Left renal cortex interstitium (tissue), 4 donors: ENCODE data around the gene MRAS. TPM values are rescaled to one million over a fixed set of nuclear protein-coding genes. Genes with fewer than 3 reads are reported as not detected.
A peak's percentile ranks its signal among the peaks of the same experiment; 100 is the strongest.

Experiments
- DNase-seq, 4 donors: peaks; one replicate each; pipeline ENCODE4 v3.0.0-alpha.2; 2013; ENCODE audit warnings: low read depth in 4 of 4, low spot score in 2 of 4, missing footprints in 1 of 4
- polyA plus RNA-seq, 4 donors: library from polyadenylated mRNA; unstranded; fragments of 120-200 nt; gene quantifications; one replicate each; pipeline ENCODE4 v1.2.1, GENCODE V29; 2013; ENCODE audit not compliant: insufficient read length in 4 of 4

The MRAS gene
- polyA plus RNA-seq, 4 donors = 28.7 to 33.5 (median 31.0) TPM

DNA sequence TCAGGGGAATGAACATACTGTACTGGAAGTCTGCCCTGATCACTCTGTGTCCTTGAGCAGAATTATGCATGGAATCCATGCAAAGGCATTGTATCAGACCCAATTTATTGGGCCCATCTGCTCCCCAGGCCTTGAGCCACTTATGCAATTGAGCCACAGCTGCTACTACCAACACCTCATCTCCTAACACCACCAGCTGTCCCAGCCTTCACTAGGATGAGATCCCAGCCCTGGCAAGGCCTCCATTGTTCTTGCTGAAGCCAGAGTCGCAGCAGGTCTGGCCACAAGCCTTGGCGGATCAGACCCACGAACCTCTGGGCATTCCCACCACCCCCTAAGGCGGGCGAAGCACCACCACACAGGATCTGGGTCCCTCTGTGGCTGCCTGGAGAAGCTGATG is 9.6 kb upstream of the MRAS start:
- no peak for DNase-seq

DNA sequence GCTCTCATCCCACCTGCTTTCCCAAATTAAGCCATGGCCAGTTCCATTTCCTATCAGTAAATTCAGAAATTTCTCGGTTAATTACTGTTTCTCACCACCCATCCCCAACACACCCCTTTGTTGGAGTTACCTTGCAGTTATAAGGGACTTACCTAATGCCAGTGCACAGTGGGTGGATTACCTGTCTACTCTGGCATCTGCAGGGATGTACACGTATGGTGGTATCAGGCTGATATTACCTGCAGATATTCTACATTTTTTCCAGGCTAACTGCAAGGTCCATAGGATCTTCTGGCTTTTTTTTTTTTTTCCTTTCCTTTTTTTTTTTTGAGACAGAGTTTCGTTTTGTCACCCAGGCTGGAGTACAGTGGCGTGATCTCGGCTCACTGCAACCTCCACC is 7.9 kb upstream of the MRAS start:
- no peak for DNase-seq

DNA sequence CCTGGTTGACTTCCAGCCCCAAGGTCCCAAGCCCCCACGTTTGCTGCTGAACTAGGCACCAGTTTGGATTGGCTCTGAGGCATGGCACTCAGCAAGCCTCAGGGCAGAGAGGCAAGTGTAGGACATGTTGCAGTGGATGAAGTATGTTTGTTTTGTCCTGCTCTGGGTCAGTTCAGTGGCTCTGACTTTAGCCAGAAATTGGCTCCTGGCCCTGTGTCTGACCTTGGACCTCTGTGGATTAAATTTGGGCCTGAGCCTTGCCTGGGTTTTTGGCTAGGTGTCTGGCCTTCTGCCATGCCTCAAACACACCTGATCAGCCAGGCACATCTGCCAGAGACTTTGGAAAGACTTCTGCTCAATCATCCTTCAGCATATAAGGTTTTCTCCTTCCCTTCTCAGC is 3.6 kb upstream of the MRAS start:
- DNase-seq = no peak

DNA sequence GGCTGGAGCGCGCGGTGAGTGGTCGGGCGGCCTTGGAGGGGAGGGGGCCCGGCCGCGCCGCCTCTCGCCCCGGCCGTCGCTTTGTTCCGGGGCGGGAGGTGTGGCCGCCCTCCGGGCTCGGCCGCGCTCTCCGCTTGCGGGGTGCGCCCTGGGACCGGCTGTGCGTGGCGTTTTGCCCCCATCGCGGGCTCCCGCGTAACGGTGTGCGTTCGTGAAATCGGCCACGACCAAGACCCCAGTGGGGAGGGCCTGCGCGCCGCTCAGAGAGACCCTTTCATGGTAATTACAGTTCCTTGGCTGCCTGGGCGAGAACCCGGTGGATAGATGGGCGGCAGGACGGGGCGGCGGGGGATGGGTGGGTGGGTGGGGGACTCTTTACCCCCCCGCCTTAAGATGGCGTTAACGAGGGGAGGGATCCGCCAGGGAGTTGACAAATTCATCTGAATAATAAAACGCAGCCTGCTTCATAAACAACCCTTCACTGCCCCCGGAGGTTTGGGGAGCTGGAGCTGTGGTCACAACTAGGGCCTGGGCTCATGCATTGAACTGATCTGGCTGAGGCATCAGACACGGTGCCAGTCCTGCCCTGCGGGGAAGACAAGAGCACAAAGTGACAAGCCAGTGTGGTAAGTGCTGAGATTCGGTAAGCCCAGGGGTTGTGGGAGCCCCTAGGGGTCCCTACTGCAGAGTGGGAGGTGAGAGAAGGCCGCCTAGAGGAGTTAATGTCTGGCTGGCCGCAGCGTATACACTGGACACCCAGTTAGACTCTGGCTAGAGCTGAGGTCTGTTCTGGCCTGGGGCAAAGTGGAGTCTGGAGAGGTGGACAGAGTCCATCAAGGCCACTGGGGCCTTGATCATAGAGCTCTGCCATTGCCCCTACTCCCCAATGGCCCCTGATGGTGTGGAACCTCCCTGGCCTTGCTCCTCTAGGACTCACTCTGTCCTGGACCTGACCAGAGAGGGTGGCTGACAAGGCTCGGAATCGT is 668 bp downstream of the MRAS start:
- peak in 1 of 4 donors; percentile 24 for DNase-seq

DNA sequence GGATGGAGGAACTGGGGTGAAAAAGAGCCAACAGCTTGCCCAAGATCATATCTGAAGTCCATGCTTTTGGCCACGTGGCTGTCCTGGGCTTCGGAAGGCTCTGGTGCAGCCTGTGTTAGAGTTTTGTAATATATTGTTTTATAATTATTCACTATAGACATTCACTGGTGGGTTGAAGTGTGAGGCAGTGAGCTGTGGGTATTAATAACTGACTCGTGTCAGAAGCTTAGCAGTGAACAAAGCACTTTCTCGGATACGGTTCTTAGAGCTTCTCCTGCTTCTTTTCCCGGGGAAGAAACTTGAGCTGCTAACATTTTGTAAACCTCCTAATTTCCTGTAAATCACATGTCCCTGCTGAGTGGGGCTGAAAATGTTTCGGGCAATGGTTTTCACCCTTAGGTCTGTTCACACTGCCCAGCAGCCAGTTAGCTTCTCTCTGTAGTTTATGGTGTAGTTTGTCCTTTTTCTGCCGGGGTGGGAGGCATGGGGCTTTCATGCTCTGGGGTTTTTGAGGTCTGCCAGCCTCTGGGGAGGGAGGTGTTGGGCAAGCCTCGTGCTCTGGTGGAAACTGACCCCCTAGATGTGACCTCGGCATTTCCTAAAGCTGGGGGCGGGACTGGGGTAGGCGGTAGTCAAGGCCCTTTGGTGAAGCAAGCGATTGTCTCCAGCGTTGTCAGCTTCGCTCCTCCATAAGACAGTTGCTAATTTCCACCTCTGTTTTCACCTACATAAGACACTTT is 1.7 kb downstream of the MRAS start:
- DNase-seq = peak in 1 of 4 donors; percentile 19

DNA sequence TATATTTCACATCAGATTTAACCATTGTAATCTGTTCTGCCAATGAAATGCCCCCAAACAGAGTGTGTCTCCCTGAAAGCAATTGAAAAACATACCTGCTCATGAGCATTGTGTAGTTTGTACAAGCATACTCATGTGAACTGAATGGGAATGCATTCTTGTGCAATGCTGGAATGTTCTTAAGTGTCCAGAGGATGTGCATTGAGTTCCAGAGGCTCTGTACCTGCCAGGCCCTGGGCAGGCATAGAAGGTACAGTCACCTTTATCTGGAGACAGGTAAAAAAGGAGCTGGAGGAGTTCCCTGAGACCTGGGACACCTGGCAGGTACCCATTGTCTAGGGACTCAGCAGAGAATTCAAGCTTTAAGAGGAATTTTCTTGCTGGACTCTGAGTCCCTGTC is 2.8 kb downstream of the MRAS start:
- DNase-seq = no peak

DNA sequence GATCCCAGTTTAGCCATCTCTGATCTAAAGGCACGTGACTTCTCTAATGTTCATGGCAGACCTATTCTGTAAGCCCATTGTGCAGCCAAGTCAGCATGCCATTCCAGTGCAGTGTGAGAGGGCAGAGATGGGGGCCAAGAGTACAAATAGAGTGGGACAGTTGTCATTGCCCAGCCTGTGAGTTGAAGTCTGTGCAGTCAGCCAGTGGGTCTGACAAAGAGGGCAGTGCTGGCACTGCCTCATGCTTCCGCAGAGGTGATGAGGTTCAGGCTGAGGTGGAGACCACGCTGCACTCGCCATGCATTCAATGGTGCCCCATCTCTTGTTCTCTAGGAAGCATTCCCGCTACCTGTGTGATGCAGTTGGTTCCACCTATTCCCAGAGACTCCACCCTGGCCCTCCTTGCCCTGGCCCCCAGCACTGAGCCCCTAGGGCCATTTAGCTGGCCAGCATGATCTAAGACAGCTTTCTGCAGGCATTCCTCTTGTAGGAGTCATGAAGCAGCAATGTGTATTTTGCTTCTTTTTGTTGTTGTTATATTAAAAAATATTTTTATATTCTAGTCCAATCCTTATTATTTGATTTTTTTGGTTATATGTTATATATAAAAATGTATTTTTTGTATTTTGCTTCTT is 3.7 kb downstream of the MRAS start:
- DNase-seq = no peak

DNA sequence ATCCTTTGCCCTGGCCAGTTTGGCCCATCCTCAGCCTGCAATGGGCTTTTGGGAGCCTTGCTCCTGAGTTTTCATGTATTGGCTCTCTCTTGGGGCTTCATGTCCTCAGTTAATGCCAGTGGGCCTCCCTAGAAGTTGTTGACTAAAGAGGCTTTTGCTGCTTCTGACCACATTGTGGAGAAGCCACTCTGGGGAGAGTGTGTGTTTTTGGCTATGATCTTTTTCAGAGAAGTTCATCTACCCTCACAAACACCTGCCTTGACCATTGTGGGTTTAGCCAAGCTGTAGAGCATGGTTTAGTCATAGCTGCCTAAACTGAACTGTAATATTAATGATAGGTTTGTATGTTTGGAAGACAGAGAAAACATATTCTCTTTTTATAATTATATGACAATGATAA is 6.0 kb downstream of the MRAS start:
- no peak for DNase-seq

DNA sequence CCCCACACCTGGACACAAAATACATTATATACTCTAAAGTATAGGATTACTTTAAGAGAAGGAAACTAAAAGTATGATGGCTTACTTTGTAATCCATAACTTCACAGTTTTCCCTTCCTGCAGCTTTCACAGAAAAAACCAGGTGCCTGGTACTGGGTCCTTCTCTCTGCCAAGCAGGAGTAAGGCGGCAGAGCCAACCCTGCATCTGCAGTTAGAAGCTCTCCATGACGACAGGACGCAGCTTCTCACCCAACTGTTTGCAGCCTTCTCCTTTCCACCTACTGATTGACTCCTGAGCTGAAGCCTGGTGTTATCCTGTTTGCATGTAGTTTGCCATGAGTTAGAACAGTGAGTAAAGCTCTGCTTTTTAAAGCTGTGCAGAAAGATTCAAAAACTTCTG is 6.7 kb downstream of the MRAS start:
- DNase-seq = no peak

DNA sequence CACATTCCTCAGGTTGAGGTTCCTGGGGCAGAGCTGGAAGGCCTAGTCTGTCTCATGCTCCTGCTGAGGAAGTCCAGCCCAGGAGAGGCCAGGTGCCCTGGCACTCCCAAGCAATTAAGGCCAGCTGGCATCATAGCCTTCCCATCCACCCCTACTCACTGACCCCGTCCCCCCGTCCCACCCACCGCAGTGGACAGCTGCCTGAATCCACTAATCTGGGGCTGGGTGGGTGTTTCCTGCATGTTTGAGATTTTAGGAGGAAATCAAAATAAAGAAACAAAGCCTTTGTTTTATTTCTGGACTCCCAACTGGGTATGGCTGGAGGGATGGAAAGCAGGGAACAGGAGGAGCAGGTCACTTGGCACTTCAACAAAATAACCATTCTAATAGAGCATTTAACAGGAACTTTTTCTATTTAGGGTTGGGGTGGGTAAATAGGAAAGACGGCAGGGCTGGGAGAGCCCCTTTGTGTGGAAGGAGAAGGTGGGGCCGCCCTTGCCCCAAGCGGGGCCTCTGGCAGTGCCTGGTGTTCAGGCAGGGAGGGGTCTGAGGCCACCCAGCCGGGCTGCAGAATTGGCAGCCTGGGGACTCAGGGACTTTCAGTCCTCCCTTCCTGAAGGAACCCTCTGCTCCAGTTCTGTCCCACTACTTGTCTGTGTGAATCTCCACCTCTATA is 8.5 kb downstream of the MRAS start:
- DNase-seq = no peak

DNA sequence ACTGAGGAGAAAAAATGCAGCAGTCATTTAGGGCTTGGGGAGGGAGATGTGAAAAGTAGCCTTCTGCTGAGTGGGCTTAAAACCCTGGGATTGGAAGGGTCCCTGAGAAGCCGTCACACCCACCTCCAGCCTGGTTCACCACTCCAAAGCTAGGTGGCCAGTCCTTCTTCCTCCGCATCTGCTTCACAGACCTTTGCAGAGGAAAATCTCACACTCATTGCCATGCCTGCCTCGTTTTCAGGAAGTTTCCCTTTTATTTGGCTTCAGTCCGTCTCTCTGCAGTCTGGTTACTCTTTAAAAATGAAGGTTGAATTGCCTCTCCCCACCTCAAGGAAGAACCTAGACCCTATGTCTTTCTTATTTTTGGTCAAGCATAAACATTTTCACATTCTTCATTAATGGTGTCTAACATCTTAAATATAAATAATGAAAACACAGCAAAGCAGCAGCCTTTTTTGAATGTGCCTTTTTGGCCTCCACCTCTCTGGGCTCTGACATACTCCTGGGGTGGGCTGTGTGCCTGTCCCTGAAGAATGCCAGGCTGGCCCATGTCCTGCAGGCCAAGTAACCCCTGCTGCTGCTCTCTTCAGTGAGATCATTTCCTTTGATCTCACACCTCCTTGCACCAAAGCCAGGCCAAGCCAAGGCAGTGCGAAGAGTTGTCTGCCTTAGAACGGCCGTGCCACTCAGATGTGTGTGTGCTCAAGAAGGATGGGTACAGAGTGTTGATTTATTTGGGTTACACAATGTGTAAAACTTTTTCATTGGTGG is 11.0 kb downstream of the MRAS start:
- no peak for DNase-seq

DNA sequence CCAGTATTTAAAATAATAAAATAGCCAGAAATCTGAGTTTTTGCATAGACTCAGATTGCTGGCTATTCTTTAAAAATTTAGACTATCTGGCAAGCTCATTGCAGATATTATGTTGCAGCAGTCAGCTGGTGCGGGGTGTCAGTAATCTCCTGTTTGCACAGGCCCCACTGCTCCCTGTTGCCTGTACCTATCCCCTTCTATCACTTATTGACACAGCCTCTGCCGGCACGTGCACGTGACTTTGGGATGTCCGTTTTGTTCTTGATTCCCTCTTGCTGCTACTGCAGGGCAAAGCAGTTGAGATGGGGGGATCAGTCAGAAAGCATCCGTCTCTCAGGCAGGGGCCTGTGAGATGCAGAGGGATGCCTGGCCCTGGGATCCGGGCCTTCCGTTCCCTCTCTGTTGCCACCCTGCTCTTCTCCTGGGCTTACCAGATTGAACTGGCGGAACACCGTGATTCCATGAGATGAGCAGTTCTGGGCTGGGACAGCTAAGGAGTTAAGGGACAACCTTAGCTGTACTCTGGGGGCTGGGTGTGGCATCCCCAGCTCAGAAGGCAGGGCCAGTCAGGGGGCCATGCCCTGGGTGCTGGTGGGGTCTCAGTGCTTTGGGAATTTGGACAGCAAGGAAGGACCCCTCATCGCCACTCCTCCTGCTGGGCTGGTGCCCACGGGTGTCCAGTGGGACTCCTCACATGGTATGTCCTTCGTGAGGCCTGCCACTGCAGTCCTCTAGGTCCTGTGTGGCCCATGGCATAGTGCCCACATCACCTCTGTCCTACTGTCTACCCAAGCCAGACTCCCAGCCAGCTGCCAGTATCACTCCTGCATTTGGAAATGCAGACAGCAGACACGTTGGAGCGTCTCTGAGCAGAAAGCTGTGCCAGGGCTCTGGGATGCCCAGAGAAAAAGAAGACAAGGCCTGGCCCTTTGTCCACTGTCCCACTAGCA is 11.8 kb downstream of the MRAS start:
- DNase-seq = no peak

DNA sequence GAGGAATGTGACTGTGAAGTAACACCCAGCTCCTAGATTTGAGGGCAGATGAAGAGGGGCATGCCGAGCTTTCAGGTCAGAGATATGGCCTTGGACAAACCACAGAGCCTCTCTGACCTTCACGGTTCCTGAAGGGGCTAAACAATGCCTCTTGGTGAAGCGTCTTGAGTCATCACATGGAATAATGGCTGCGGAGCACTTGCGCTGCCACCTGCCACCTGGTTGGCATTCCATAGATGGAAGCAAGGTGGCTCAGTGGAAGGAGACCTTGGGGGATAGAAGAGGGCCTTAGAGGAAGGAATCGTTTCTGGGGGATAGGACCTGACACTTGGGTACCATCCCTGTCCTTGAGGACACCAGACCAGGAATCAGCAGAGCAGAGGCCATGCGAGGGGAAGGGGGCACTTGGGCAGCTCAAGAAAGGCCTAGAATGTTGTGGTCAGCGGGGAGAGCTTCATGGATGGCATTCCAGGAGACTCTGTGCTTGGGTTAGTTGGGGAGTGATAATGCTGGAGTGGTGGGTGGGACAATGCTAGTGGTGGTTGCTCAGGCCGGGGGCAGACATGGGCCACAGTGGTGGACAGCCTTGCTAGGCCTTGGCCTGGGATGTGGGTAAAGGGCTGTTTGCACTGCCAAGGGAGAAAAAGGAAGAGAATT is 12.6 kb downstream of the MRAS start:
- no peak for DNase-seq

DNA sequence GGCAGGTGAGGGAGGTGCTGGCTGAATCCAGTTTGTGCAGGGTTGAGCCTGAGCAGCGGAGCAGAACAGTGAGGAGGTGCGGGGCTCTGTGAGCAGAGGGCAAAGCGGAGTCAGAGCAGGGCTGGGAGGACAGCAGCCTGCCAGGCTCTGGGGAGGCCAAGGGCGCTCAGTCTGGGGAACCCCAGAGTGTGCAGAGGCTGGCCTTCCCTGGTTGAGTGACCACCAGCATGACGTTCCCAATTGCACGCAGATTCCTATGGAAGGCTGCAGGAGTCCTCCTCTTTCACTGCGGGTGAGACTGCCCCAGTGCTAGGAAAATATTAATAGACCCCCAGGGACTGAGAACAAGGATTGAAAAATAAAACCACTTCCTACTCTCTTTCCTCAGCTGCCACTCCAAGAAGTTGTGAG is 13.2 kb downstream of the MRAS start:
- peak in 1 of 4 donors; percentile 34 for DNase-seq

DNA sequence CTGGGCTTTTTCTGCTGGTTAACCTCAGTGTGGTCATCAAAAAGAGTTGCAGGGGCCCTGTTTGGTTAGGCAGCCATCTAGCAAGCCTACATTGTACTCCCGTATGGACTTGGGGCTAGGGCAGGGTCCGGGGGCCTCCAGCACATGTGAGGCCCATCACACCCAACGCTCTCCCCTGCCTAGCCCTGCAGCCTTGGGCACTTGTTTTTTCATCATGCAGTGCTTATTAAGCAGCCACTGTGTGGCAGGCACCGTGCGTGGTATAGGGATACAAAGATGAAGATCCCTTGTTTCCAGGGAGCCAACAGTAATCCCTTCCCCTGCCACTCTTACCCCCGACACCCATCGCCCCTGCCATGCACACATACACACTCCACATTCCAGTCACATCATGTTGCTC is 14.2 kb downstream of the MRAS start:
- DNase-seq = no peak

DNA sequence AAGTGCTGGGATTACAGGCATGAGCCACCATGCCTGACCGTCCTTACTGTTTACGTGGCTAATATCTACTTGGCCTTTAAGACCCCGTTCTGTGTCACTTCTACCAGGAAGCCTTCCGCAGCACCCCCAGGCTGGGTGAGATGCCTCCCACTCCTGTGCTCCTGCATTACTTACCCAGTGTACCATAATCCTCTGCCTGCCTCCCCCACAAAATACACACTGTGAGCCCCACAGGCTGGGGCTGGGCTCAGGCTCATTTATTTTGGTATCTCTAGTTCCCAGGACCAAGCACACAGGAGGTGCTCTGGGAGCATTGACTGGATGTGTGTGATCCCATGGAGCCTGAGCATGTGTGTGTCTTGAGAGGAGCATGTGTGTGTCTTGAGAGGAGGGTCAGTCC is 14.9 kb downstream of the MRAS start:
- no peak for DNase-seq

DNA sequence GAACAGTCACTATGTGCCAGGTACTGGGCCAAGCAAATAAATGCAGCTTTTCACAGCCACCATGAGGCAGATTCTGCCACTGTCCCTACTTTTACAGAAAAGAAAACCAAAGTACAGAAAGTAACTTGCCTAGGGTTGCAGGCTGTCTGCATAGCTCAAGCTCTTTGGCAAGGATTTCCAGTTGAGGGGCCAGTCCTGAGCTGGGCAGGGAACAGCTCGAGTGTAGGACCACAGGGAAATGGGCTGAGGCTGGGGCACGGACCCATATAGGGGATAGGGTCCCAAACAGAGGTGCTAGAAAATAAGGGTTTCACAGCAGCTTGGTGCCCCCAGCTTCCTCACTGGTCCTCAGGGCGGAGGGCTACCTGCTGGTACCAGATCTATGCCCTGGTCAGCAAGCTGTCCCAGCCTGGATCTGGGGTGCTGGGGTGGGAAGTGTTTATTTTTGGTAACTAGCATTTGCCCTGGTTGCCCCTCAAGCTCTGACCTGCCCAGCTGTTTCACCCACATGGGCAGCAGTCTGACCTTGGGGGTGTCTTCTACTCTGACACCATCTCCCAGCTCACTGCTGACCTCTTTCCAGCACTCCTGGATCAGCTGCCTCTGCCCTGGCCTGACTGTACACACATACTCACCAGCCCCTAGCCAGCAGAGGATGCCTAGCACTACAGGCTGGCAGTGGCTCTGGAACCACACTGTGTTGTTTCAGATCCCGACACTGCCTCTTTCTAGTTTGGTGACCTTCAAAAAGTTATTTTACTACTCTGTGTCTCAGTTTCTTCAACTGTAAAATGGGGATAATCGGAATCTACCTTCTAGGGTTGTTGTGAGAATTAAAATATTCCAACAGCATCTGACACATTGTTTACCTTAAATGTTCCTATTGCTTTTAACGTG is 16.2 kb downstream of the MRAS start:
- DNase-seq = no peak

DNA sequence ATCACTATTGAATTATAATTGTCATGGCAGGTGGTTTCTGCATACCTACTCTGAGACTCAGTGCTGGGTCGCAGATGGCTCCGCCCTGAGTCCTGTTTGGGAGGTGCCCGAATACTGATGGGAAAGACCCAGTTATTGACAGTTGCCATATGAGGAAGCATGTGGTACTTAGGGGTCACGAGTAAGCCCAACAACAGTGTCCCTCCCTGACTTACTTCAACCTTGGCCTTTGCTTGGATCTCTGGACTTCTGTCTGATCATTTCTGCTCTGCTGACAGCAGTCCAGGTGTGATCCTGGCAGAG is 16.8 kb downstream of the MRAS start:
- no peak for DNase-seq
